ENCODE results near the gene KANSL1L.
A peak's percentile ranks its signal among the peaks of the same experiment; 100 is the strongest.
"Not testable (repeated sequence)": the region's sequence is repeated elsewhere in the genome, so short reads cannot be mapped to it uniquely, and the experiment has no call there.

KANSL1L gene

GRCh38 chr2:210171309-210172218 lies at the start of gene KANSL1L:
TSS of gene KANSL1L (minus strand) at chr2:210171409. CDS start at chr2:210154582, 16,827 bp downstream.
- peak; percentile 97 for DNase-seq (ENCODE audit: low spot score)

GRCh38 chr2:210215120-210215519 lies 43.9 kb upstream of the KANSL1L start:
- DNase-seq (ENCODE audit: low spot score), result no peak

GRCh38 chr2:210210185-210210584 lies 39.0 kb upstream of the KANSL1L start:
- no peak for DNase-seq (ENCODE audit: low spot score)

GRCh38 chr2:210207929-210208328 lies 36.7 kb upstream of the KANSL1L start:
- no peak for DNase-seq (ENCODE audit: low spot score)

GRCh38 chr2:210203558-210203957 lies 32.3 kb upstream of the KANSL1L start:
- DNase-seq (ENCODE audit: low spot score), result no peak

GRCh38 chr2:210203147-210203546 lies 31.9 kb upstream of the KANSL1L start:
- no peak for DNase-seq (ENCODE audit: low spot score)

GRCh38 chr2:210199854-210200253 lies 28.6 kb upstream of the KANSL1L start:
- DNase-seq (ENCODE audit: low spot score), result no peak

- DNase-seq (ENCODE audit: low spot score), result peak; percentile 42
Observed at GRCh38 chr2:210199186-210199765, 28.1 kb upstream of the KANSL1L start.

GRCh38 chr2:210198326-210198725 lies 27.1 kb upstream of the KANSL1L start:
- no peak for DNase-seq (ENCODE audit: low spot score)

- DNase-seq (ENCODE audit: low spot score), result no peak
Observed at GRCh38 chr2:210197720-210198119, 26.5 kb upstream of the KANSL1L start.

- DNase-seq (ENCODE audit: low spot score), result peak; percentile 57
Observed at GRCh38 chr2:210195101-210195852, 24.1 kb upstream of the KANSL1L start.

- DNase-seq (ENCODE audit: low spot score), result no peak
Observed at GRCh38 chr2:210190345-210190744, 19.1 kb upstream of the KANSL1L start.

- peak; percentile 15 for DNase-seq (ENCODE audit: low spot score)
Observed at GRCh38 chr2:210189452-210190138, 18.4 kb upstream of the KANSL1L start.

GRCh38 chr2:210188755-210189154 lies 17.5 kb upstream of the KANSL1L start:
- DNase-seq (ENCODE audit: low spot score), result no peak

- no peak for DNase-seq (ENCODE audit: low spot score)
Observed at GRCh38 chr2:210188190-210188589, 17.0 kb upstream of the KANSL1L start.

GRCh38 chr2:210183936-210184335 lies 12.7 kb upstream of the KANSL1L start:
- not testable (repeated sequence) for DNase-seq (ENCODE audit: low spot score)

GRCh38 chr2:210181606-210182088 lies 10.4 kb upstream of the KANSL1L start:
- peak; percentile 20 for DNase-seq (ENCODE audit: low spot score)

GRCh38 chr2:210181033-210181605 lies 9.9 kb upstream of the KANSL1L start:
- DNase-seq (ENCODE audit: low spot score), result not testable (repeated sequence)

GRCh38 chr2:210180477-210180876 lies 9.3 kb upstream of the KANSL1L start:
- DNase-seq (ENCODE audit: low spot score), result no peak

GRCh38 chr2:210179351-210179990 lies 8.3 kb upstream of the KANSL1L start:
- no peak for DNase-seq (ENCODE audit: low spot score)

GRCh38 chr2:210177769-210178168 lies 6.6 kb upstream of the KANSL1L start:
- DNase-seq (ENCODE audit: low spot score), result no peak
